NT2/D1 (cell line): Measurements from ENCODE around the gene XRCC3.
A peak's percentile ranks its signal among the peaks of the same experiment; 100 is the strongest.

ENCODE experiments used
- DNase-seq: peaks from one replicate; pipeline ENCODE4 v3.0.0-alpha.2; 2011; ENCODE audit warnings: low read depth, low spot score
- H3K27me3 ChIP-seq: 2 replicates; pipeline ENCODE4 v1.6.0; 2011; ENCODE audit warnings: mild to moderate bottlenecking; ENCODE audit not compliant: insufficient read length, insufficient read depth
- H3K36me3 ChIP-seq: 2 replicates; pipeline ENCODE4 v1.6.1; 2011; ENCODE audit warnings: mild to moderate bottlenecking, low read length, mixed read lengths; ENCODE audit not compliant: insufficient read depth, insufficient read length
- H3K4me1 ChIP-seq: 2 replicates; pipeline ENCODE4 v1.5.1; 2011; ENCODE audit not compliant: insufficient read depth, insufficient read length
- H3K4me3 ChIP-seq: 2 replicates; pipeline ENCODE4 v1.5.1; 2011; ENCODE audit warnings: low read depth; ENCODE audit not compliant: insufficient read length
- H3K9ac ChIP-seq: 2 replicates; pipeline ENCODE4 v1.6.0; 2011; ENCODE audit warnings: low read depth; ENCODE audit not compliant: insufficient read length
- H3K9me3 ChIP-seq: 2 replicates; pipeline ENCODE4 v1.5.1; 2011; ENCODE audit warnings: mild to moderate bottlenecking, low read length; ENCODE audit not compliant: insufficient read depth
- SUZ12 ChIP-seq: IDR thresholded peaks from 2 replicates; pipeline ENCODE4 v1.6.1; 2011; ENCODE audit not compliant: insufficient read length, insufficient read depth; ENCODE audit errors: extremely low read depth
- YY1 ChIP-seq: IDR thresholded peaks from 2 replicates; pipeline ENCODE4 v1.6.1; 2011; ENCODE audit not compliant: insufficient read length, insufficient read depth
- ZNF274 ChIP-seq: IDR thresholded peaks from 2 replicates; pipeline ENCODE4 v1.6.1; 2011; ENCODE audit warnings: mild to moderate bottlenecking, low read depth, low read length

The XRCC3 gene

GRCh38 chr14:103716091-103716801 is 995 bp upstream of the XRCC3 start:
- Histone ChIP-seq H3K27me3 (no peaks in the 10 kb centered on the region), H3K9me3 (no peaks in the 10 kb centered on the region), H3K36me3 (peaks cover 40% of the 10 kb centered on the region), H3K4me3 (peak overlapping the region; percentile 66), H3K9ac (peak overlapping the region; percentile 93), H3K4me1 (peaks cover 11% of the 10 kb centered on the region)
- TF ChIP-seq SUZ12 (no peak), YY1 (no peak), ZNF274 (no peak)
- no peak for DNase-seq

GRCh38 chr14:103714063-103714724 is 1.1 kb downstream of the XRCC3 start:
- peaks cover 55% of the 10 kb centered on the region for H3K36me3 ChIP-seq
- DNase-seq = no peak
- H3K9ac ChIP-seq = peak overlapping the region; percentile 67
- no peaks in the 10 kb centered on the region for H3K27me3 ChIP-seq
- H3K4me1 ChIP-seq = peaks cover 14% of the 10 kb centered on the region
- TF ChIP-seq SUZ12 = no peak
- no peak for TF ChIP-seq ZNF274
- TF ChIP-seq YY1 = no peak
- H3K9me3 ChIP-seq = no peaks in the 10 kb centered on the region
- peak overlapping the region; percentile 76 for H3K4me3 ChIP-seq

- H3K9ac ChIP-seq = peak overlapping the region; percentile 67
- no peak for DNase-seq
- peaks cover 60% of the 10 kb centered on the region for H3K36me3 ChIP-seq
- no peaks in the 10 kb centered on the region for H3K27me3 ChIP-seq
- no peaks in the 10 kb centered on the region for H3K9me3 ChIP-seq
- no peak for TF ChIP-seq YY1
- TF ChIP-seq ZNF274 = no peak
- TF ChIP-seq SUZ12 = no peak
- H3K4me1 ChIP-seq = peaks cover 14% of the 10 kb centered on the region
- H3K4me3 ChIP-seq = peak overlapping the region; percentile 4
Observed at GRCh38 chr14:103713304-103714062, 1.8 kb downstream of the XRCC3 start.

- Histone ChIP-seq H3K9ac (peak overlapping the region; percentile 67), H3K36me3 (peaks cover 65% of the 10 kb centered on the region), H3K9me3 (no peaks in the 10 kb centered on the region)
Observed at GRCh38 chr14:103712633-103713247, 2.5 kb downstream of the XRCC3 start.

GRCh38 chr14:103711516-103712431 is 3.5 kb downstream of the XRCC3 start:
- Histone ChIP-seq H3K9me3 (no peaks in the 10 kb centered on the region), H3K36me3 (peaks cover 70% of the 10 kb centered on the region), H3K4me1 (peaks cover 14% of the 10 kb centered on the region), H3K4me3 (no peak overlapping the region), H3K9ac (peak overlapping the region; percentile 56), H3K27me3 (no peaks in the 10 kb centered on the region)
- no peak for DNase-seq
- TF ChIP-seq SUZ12 = no peak
- no peak for TF ChIP-seq ZNF274
- TF ChIP-seq YY1 = no peak

More at GRCh38 chr14:103712633-103713247, 2.5 kb downstream of the XRCC3 start:
- H3K27me3 ChIP-seq = no peaks in the 10 kb centered on the region
- TF ChIP-seq ZNF274 (no peak), YY1 (no peak), SUZ12 (no peak)
- DNase-seq = no peak
- no peak overlapping the region for H3K4me3 ChIP-seq
- H3K4me1 ChIP-seq = peaks cover 14% of the 10 kb centered on the region

- no peaks in the 10 kb centered on the region for H3K27me3 ChIP-seq
- no peak for DNase-seq
- no peak overlapping the region for H3K4me3 ChIP-seq
- H3K9ac ChIP-seq = peak overlapping the region; percentile 5
- no peaks in the 10 kb centered on the region for H3K9me3 ChIP-seq
- peaks cover 78% of the 10 kb centered on the region for H3K36me3 ChIP-seq
- TF ChIP-seq ZNF274 (no peak), SUZ12 (no peak), YY1 (no peak)
- peaks cover 14% of the 10 kb centered on the region for H3K4me1 ChIP-seq
Observed at GRCh38 chr14:103710771-103711377, 4.4 kb downstream of the XRCC3 start.
